ENCODE measurements around the gene PCDH18. TPM values are rescaled to one million over a fixed set of nuclear protein-coding genes. Genes with fewer than 3 reads are reported as not detected.

The PCDH18 gene
- total RNA-seq, 1 donor from 2014 or later, result 0.07 TPM

DNA sequence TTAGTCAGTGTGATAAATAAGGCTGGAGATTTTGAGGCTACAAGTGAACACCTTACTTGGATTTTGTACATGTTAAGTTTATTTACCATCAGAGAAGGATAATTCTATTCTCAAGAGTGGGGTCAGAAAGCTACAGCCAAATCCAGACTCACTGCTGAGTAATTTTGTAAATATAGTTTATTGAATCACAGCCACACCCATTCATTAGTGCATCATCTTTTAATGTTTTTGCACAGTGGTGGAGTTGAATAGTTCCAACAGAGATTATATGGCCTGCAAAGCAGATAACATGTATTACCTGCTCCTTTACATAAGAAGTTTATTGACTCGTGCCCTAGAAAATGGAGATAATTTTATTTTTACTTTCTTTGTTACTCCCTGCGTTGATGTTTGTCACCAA, 60.4 kb downstream of the PCDH18 start:
- DNase-seq (ENCODE audit: low read depth, low spot score), result no peak

- DNase-seq (ENCODE audit: low read depth, low spot score), result no peak
Measured at GRCh38 chr4:137471461-137471860, 60.8 kb downstream of the PCDH18 start.

DNA sequence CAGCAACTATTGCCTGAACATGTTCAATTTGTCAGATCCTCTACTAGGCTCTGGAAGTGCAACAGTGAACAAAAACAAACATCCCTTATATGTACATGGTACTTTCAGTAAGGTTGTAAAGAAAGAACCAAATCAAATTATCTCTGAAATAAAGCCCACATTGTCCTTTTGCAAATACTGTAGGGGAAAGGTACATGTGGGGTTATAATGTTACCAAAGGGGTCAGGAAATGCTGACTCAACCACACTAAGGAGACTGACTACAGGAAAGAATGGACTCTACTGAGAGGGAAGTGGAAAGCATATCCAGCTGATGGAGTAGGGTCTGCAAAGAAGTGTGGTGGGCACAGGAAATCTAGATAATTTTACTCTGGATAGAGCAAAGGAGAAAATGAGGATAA, 61.5 kb downstream of the PCDH18 start:
- no peak for DNase-seq (ENCODE audit: low read depth, low spot score)
